Liver (tissue), 9 donors: ENCODE results near the gene NKAIN2. TPM values are rescaled to one million over a fixed set of nuclear protein-coding genes. Genes with fewer than 3 reads are reported as not detected.

Source experiments
- DNase-seq: peaks from one replicate; pipeline ENCODE4 v3.0.0-alpha.2; 2017; ENCODE audit warnings: low spot score
- H3K27ac ChIP-seq, 2 donors: one replicate each; pipeline ENCODE4 v1.7.0; 2013; ENCODE audit warnings: inconsistent platforms in 2 of 2, low read length in 2 of 2, control low read depth in 1 of 2, low read depth in 1 of 2, mild to moderate bottlenecking in 1 of 2
- H3K27me3 ChIP-seq, 4 donors: one replicate each; pipeline versions ENCODE4 v1.6.1 to v1.7.0; 2013; ENCODE audit warnings: low read length in 3 of 4, inconsistent platforms in 1 of 4, mild to moderate bottlenecking in 1 of 4, moderate library complexity in 1 of 4; ENCODE audit not compliant: control insufficient read depth in 4 of 4, insufficient read depth in 4 of 4
- H3K36me3 ChIP-seq, 4 donors: one replicate each; pipeline versions ENCODE4 v1.6.1 to v1.7.0; 2013; ENCODE audit warnings: low read length in 3 of 4, mild to moderate bottlenecking in 3 of 4, low read depth in 1 of 4, moderate library complexity in 1 of 4; ENCODE audit not compliant: control insufficient read depth in 4 of 4, insufficient read depth in 3 of 4
- H3K4me1 ChIP-seq, 4 donors: one replicate each; pipeline versions ENCODE4 v1.6.1 to v1.7.0; 2013; ENCODE audit warnings: low read length in 3 of 4, mild to moderate bottlenecking in 3 of 4, moderate library complexity in 1 of 4; ENCODE audit not compliant: control insufficient read depth in 4 of 4, insufficient read depth in 4 of 4
- H3K4me3 ChIP-seq, 3 donors: one replicate each; pipeline versions ENCODE4 v1.6.1 to v1.7.0; 2013; ENCODE audit warnings: low read length in 3 of 3, control low read depth in 1 of 3, low read depth in 1 of 3, mild to moderate bottlenecking in 1 of 3
- H3K9ac ChIP-seq, 2 donors: one replicate each; pipeline ENCODE4 v1.7.0; 2013; ENCODE audit warnings: low read length in 2 of 2, mild to moderate bottlenecking in 2 of 2, moderate library complexity in 2 of 2, control low read depth in 1 of 2, low read depth in 1 of 2
- H3K9me3 ChIP-seq, 4 donors: one replicate each; pipeline versions ENCODE4 v1.6.1 to v1.7.0; 2013; ENCODE audit warnings: low read length in 3 of 4; ENCODE audit not compliant: control insufficient read depth in 4 of 4
- ATF3 ChIP-seq: IDR thresholded peaks from 2 replicates; pipeline ENCODE4 v1.6.1; 2016; ENCODE audit warnings: antibody characterized with exemption
- CTCF ChIP-seq: fragments of 150-350 bp; IDR thresholded peaks from 2 replicates; pipeline ENCODE4 v1.5.1; 2017; ENCODE audit warnings: improper control_type of control experiment, low read depth, low read length; ENCODE audit not compliant: missing input control
- EGR1 ChIP-seq, 2 donors: IDR thresholded peaks; 2 replicates each; pipeline ENCODE4 v1.6.1; 2016 to 2018; ENCODE audit warnings: antibody characterized with exemption in 2 of 2, low read depth in 2 of 2
- FOXA1 ChIP-seq: IDR thresholded peaks from 2 replicates; pipeline ENCODE4 v1.6.1; 2016; ENCODE audit warnings: antibody characterized with exemption
- FOXA2 ChIP-seq: IDR thresholded peaks from 2 replicates; pipeline ENCODE4 v1.6.1; 2016; ENCODE audit warnings: antibody characterized with exemption
- GABPA ChIP-seq, 2 donors: IDR thresholded peaks in 1 of 2; conservative IDR thresholded peaks in 1 of 2; 2 replicates each; pipeline ENCODE4 v1.6.1; 2016; ENCODE audit warnings: antibody characterized with exemption in 2 of 2, mild to moderate bottlenecking in 1 of 2, moderate library complexity in 1 of 2
- HNF4A ChIP-seq, 2 donors: conservative IDR thresholded peaks; 2 replicates each; pipeline ENCODE4 v1.6.1; 2016; ENCODE audit warnings: antibody characterized with exemption in 2 of 2, mild to moderate bottlenecking in 2 of 2
- HNF4G ChIP-seq: IDR thresholded peaks from 2 replicates; pipeline ENCODE4 v1.6.1; 2016; ENCODE audit warnings: antibody characterized with exemption
- JUND ChIP-seq, 2 donors: IDR thresholded peaks; 2 replicates each; pipeline ENCODE4 v1.6.1; 2016; ENCODE audit warnings: antibody characterized with exemption in 2 of 2
- NR2F2 ChIP-seq: IDR thresholded peaks from 2 replicates; pipeline ENCODE4 v1.6.1; 2016; ENCODE audit warnings: antibody characterized with exemption
- RAD21 ChIP-seq, 2 donors: IDR thresholded peaks; 2 replicates each; pipeline ENCODE4 v1.6.1; 2016; ENCODE audit warnings: antibody characterized with exemption in 2 of 2, mild to moderate bottlenecking in 2 of 2
- RXRA ChIP-seq, 2 donors: IDR thresholded peaks; 2 replicates each; pipeline ENCODE4 v1.6.1; 2017 to 2018; ENCODE audit warnings: antibody characterized with exemption in 2 of 2, mild to moderate bottlenecking in 1 of 2
- SP1 ChIP-seq: IDR thresholded peaks from 2 replicates; pipeline ENCODE4 v1.6.1; 2018; ENCODE audit warnings: antibody characterized with exemption, mild to moderate bottlenecking
- TAF1 ChIP-seq: conservative IDR thresholded peaks from 2 replicates; pipeline ENCODE4 v1.6.1; 2016; ENCODE audit warnings: antibody characterized with exemption, mild to moderate bottlenecking
- YY1 ChIP-seq: IDR thresholded peaks from 2 replicates; pipeline ENCODE4 v1.6.1; 2016; ENCODE audit warnings: antibody characterized with exemption, mild to moderate bottlenecking
- ZBTB33 ChIP-seq: IDR thresholded peaks from 2 replicates; pipeline ENCODE4 v1.6.1; 2016; ENCODE audit warnings: antibody characterized with exemption
- WGBS: extraction: QIAGEN DNeasy Blood & Tissue Kit; methylation state at CpG from one replicate; pipeline ENCODE4 v1.1.7; 2013; 5-methylcytosine and 5-hydroxymethylcytosine counted together
- polyA plus RNA-seq, 2 donors: library from polyadenylated mRNA; stranded (reverse) in 1 of 2; unstranded in 1 of 2; fragments of 200-250 nt in 1 of 2; fragments of >200 nt in 1 of 2; fragmentation: Nextera tagmentation in 1 of 2; extraction: Ambion mirVana in 1 of 2; gene quantifications; one replicate each; pipeline versions ENCODE4 v1.2.1 to v1.2.3, GENCODE V29; 2013 to 2015
- total RNA-seq, 2 donors: library from RNA; depleted of rRNA; stranded (reverse); fragments of >200 nt; gene quantifications; one replicate each; pipeline ENCODE4 v1.2.3, GENCODE V29; 2014
- TF ChIP-seq, protein P1 (sequence below): IDR thresholded peaks from 2 replicates; pipeline ENCODE4 v1.6.1; 2016; ENCODE audit warnings: antibody characterized with exemption
- TF ChIP-seq, protein P2 (sequence below): IDR thresholded peaks from 2 replicates; pipeline ENCODE4 v1.6.1; 2016; ENCODE audit warnings: antibody characterized with exemption, mild to moderate bottlenecking
- donor health status: healthy.
- donor health status: healthy.
- donor health status: healthy.
- donor health status: healthy.
- donor health status: healthy.

NKAIN2 gene
- total and polyA plus RNA-seq, 4 donors: 0.05 to 0.14 TPM; not detected in 2

- TF ChIP-seq CTCF: no peak
Measured at GRCh38 chr6:124743420-124743819, 939.8 kb downstream of the NKAIN2 start (continued).

GRCh38 chr6:124747349-124747748 lies 943.7 kb downstream of the NKAIN2 start:
- Histone ChIP-seq H3K9ac (no peak overlapping the region), H3K27me3 (no peaks in the 10 kb centered on the region), H3K27ac (no peak overlapping the region), H3K4me1 (no peaks in the 10 kb centered on the region), H3K36me3 (no peaks in the 10 kb centered on the region), H3K9me3 (no peaks in the 10 kb centered on the region), H3K4me3 (no peak overlapping the region)
- DNase-seq: no peak
- TF ChIP-seq HNF4G: no peak
- no peak for TF ChIP-seq NR2F2
- no peak for TF ChIP-seq ZBTB33
- no peak for TF ChIP-seq EGR1 (IDR thresholded peaks at IDR 0.05; ENCODE audit: low read depth in 2 of 2)
- TF ChIP-seq ATF3: no peak
- no peak for TF ChIP-seq RXRA (IDR thresholded peaks at IDR 0.05)
- TF ChIP-seq GABPA (IDR thresholded peaks at IDR 0.05 in 1 of 2, conservative IDR thresholded peaks at IDR 0.05 in 1 of 2): no peak
- no peak for TF ChIP-seq CTCF
- TF ChIP-seq HNF4A (conservative IDR thresholded peaks at IDR 0.05): no peak
- no peak for TF ChIP-seq JUND (IDR thresholded peaks at IDR 0.05)
- TF ChIP-seq RAD21 (IDR thresholded peaks at IDR 0.05): no peak
- TF ChIP-seq, protein P1, sequence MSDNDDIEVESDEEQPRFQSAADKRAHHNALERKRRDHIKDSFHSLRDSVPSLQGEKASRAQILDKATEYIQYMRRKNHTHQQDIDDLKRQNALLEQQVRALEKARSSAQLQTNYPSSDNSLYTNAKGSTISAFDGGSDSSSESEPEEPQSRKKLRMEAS: no peak
- no peak for TF ChIP-seq FOXA2
- TF ChIP-seq SP1: no peak
- TF ChIP-seq TAF1: no peak
- no peak for TF ChIP-seq FOXA1
- TF ChIP-seq, protein P2, sequence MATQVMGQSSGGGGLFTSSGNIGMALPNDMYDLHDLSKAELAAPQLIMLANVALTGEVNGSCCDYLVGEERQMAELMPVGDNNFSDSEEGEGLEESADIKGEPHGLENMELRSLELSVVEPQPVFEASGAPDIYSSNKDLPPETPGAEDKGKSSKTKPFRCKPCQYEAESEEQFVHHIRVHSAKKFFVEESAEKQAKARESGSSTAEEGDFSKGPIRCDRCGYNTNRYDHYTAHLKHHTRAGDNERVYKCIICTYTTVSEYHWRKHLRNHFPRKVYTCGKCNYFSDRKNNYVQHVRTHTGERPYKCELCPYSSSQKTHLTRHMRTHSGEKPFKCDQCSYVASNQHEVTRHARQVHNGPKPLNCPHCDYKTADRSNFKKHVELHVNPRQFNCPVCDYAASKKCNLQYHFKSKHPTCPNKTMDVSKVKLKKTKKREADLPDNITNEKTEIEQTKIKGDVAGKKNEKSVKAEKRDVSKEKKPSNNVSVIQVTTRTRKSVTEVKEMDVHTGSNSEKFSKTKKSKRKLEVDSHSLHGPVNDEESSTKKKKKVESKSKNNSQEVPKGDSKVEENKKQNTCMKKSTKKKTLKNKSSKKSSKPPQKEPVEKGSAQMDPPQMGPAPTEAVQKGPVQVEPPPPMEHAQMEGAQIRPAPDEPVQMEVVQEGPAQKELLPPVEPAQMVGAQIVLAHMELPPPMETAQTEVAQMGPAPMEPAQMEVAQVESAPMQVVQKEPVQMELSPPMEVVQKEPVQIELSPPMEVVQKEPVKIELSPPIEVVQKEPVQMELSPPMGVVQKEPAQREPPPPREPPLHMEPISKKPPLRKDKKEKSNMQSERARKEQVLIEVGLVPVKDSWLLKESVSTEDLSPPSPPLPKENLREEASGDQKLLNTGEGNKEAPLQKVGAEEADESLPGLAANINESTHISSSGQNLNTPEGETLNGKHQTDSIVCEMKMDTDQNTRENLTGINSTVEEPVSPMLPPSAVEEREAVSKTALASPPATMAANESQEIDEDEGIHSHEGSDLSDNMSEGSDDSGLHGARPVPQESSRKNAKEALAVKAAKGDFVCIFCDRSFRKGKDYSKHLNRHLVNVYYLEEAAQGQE: no peak
- TF ChIP-seq YY1: no peak
- 51% methylated on average over 2 of the region's 2 CpGs for WGBS
